ENCODE data around the gene PIK3C2G. TPM values are rescaled to one million over a fixed set of nuclear protein-coding genes. Genes with fewer than 3 reads are reported as not detected.

Gene PIK3C2G
- polyA plus RNA-seq, 1 donor (not counting 4 experiments of a cell fraction or from before 2014, with no cell fraction given): 3.7 TPM

- Histone ChIP-seq H3K4me2 (ENCODE audit: control insufficient read depth, extremely low read depth, insufficient read depth, low read depth, low read length) (no peak overlapping the region), H4K20me1 (ENCODE audit: control insufficient read depth, extremely low read depth, insufficient read depth, low read length) (no peaks in the 10 kb centered on the region), H3K27ac (ENCODE audit: control insufficient read depth, insufficient read depth, low read length) (no peak overlapping the region), H3K4me3 (ENCODE audit: control insufficient read depth in 2 of 3, extremely low read depth in 1 of 3, insufficient read depth in 2 of 3, low read depth in 1 of 3, low read length in 3 of 3) (no peak overlapping the region), H3K9me3 (ENCODE audit: control insufficient read depth, low read depth, low read length) (no peaks in the 10 kb centered on the region), H2AFZ (ENCODE audit: control insufficient read depth, low read length) (no peak overlapping the region), H3K27me3 (ENCODE audit: control insufficient read depth, extremely low read depth, insufficient read depth, low read length) (no peaks in the 10 kb centered on the region), H3K9me1 (ENCODE audit: control insufficient read depth, extremely low read depth, insufficient read depth, low read length) (no peaks in the 10 kb centered on the region), H3K4me1 (ENCODE audit: control insufficient read depth, extremely low read depth, insufficient read depth, low read length) (peaks cover 20% of the 10 kb centered on the region), H3K9ac (ENCODE audit: control insufficient read depth, extremely low read depth, insufficient read depth, low read length) (no peak overlapping the region), H3K79me2 (ENCODE audit: control insufficient read depth, insufficient read depth, low read length) (no peaks in the 10 kb centered on the region), H3K36me3 (ENCODE audit: control insufficient read depth in 2 of 2, extremely low read depth in 1 of 2, insufficient read depth in 2 of 2, low read length in 2 of 2) (no peaks in the 10 kb centered on the region)
- dilution Hi-C loops (cut with MboI; ENCODE audit: extremely low pct_ligation_motif_present, low sequenced_read_pairs): no loop called here
- FAIRE-seq: no peak
- DNase-seq (ENCODE audit: low read depth, low spot score): no peak
- TF ChIP-seq CTCF (optimal IDR thresholded peaks at IDR 0.05 in 1 of 3, IDR thresholded peaks at IDR 0.05 in 1 of 3, conservative IDR thresholded peaks at IDR 0.05 in 1 of 3; ENCODE audit: extremely low read depth in 1 of 3, insufficient read depth in 2 of 3, low read length in 3 of 3): no peak
- TF ChIP-seq EZH2 (IDR thresholded peaks at IDR 0.05; ENCODE audit: low read length): no peak
These were observed 314.8 kb downstream of the PIK3C2G start for GRCh38 chr12:18576104-18576626.

GRCh38 chr12:18576648-18577047 lies 315.3 kb downstream of the PIK3C2G start:
- no peak for DNase-seq (ENCODE audit: low read depth, low spot score)
- H3K4me3 ChIP-seq (ENCODE audit: control insufficient read depth in 2 of 3, extremely low read depth in 1 of 3, insufficient read depth in 2 of 3, low read depth in 1 of 3, low read length in 3 of 3): no peak overlapping the region
- H3K36me3 ChIP-seq (ENCODE audit: control insufficient read depth in 2 of 2, extremely low read depth in 1 of 2, insufficient read depth in 2 of 2, low read length in 2 of 2): no peaks in the 10 kb centered on the region
- TF ChIP-seq EZH2 (IDR thresholded peaks at IDR 0.05; ENCODE audit: low read length) (no peak), CTCF (optimal IDR thresholded peaks at IDR 0.05 in 1 of 3, IDR thresholded peaks at IDR 0.05 in 1 of 3, conservative IDR thresholded peaks at IDR 0.05 in 1 of 3; ENCODE audit: extremely low read depth in 1 of 3, insufficient read depth in 2 of 3, low read length in 3 of 3) (no peak)
- H3K27ac ChIP-seq (ENCODE audit: control insufficient read depth, insufficient read depth, low read length): no peak overlapping the region
- dilution Hi-C loops (cut with MboI; ENCODE audit: extremely low pct_ligation_motif_present, low sequenced_read_pairs): no loop called here
- H3K9me1 ChIP-seq (ENCODE audit: control insufficient read depth, extremely low read depth, insufficient read depth, low read length): no peaks in the 10 kb centered on the region
- no peaks in the 10 kb centered on the region for H3K27me3 ChIP-seq (ENCODE audit: control insufficient read depth, extremely low read depth, insufficient read depth, low read length)
- no peak overlapping the region for H3K4me2 ChIP-seq (ENCODE audit: control insufficient read depth, extremely low read depth, insufficient read depth, low read depth, low read length)
- peaks cover 20% of the 10 kb centered on the region for H3K4me1 ChIP-seq (ENCODE audit: control insufficient read depth, extremely low read depth, insufficient read depth, low read length)
- no peak overlapping the region for H2AFZ ChIP-seq (ENCODE audit: control insufficient read depth, low read length)
- FAIRE-seq: peak; percentile 17
- no peak overlapping the region for H3K9ac ChIP-seq (ENCODE audit: control insufficient read depth, extremely low read depth, insufficient read depth, low read length)
- H4K20me1 ChIP-seq (ENCODE audit: control insufficient read depth, extremely low read depth, insufficient read depth, low read length): no peaks in the 10 kb centered on the region
- H3K9me3 ChIP-seq (ENCODE audit: control insufficient read depth, low read depth, low read length): no peaks in the 10 kb centered on the region
- H3K79me2 ChIP-seq (ENCODE audit: control insufficient read depth, insufficient read depth, low read length): no peaks in the 10 kb centered on the region

Data from keratinocyte (primary cell).